T1000 (cell line): ENCODE data around the gene IFI16.
"Not testable (repeated sequence)": the region's sequence is repeated elsewhere in the genome, so short reads cannot be mapped to it uniquely, and the experiment has no call there.

Experiments
- DNase-seq: peaks from one replicate; lab custom pipeline; 2025; ENCODE audit warnings: mixed read lengths; lab: John Stamatoyannopoulos, UW

IFI16 gene

DNA sequence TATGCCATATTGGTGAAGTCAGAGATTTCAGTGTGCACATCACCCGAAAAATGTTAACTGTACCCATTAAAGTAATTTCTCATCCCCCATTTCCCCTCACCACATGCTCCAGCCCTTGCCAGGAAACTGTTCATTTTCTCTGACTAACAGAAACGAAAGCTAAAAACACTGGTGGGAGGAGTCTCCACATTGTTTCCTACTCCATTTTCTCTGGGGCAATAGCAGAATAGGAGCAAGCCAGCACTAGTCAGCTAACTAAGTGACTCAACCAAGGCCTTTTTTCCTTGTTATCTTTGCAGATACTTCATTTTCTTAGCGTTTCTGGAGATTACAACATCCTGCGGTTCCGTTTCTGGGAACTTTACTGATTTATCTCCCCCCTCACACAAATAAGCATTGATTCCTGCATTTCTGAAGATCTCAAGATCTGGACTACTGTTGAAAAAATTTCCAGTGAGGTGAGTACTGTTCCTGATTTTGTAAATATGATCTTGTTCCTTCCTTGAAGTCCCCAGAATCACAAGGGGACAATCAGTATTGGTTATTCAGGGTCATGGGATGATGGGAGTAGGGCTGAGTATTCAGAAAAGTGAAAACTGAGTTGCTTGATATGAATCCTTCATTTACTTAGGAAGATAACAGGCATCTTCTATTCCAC lies at the start of gene IFI16:
IFI16 (plus strand) TSS at position 204 of the 658 bp plus-strand sequence. CDS start 4,774 bp downstream, outside the sequence.
- DNase-seq = peak; percentile 24

DNA sequence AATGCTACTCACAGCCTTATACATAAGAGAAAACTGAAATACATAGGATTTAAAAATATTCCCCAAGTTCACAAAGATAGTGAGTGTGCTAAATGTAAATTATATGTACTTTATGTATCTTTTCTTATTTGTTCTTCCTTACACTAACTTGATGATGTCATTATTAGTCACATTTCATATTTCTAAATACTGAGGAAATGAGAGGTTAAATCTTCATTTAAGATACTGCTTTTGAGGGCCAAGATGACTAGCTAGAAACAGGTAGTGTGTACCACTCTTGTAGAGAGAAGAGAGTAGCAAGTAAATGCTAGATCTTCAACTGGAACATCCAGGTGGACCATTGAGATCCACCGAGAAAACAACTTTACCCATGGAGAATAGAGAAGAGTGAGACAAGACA lies 48.5 kb upstream of the IFI16 start:
- DNase-seq = no peak

DNA sequence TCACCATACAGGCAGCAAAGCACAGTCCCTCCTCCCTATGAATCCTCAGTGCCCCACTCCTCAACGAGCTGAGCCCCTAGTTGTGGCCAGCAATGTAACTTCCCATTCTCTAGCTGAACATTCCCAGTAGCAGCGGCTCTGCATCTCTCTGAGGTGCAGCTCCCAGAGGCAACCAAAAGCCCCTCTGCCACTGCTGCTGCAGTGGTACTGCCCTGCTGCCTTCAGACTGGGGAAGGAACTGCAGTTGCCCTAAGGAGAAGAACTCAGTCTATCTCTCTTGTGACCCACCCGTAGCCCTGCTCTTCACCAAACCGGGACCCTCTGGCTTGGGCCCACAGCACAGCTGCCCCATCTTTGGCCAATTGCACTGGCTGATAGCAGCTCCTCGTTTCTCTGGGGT lies 46.7 kb upstream of the IFI16 start:
- DNase-seq = no peak

DNA sequence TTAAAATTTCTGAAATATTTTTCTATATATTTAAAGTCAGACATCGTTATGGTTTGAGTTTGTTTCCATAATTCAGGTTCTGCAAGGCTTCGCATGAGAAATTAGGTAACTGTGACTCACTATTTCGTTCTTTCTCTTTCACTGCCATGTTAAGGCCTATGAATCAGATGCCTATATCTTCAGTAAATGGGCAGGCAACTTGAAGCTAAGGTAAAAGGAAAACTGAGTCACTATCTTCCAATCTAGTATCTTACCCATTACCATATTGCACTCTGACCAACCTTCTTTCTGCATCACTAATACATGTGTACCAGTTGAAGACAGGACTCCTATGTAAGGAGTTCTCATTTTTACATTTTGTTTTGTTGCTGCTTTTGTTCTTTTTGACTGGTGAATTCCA lies 40.5 kb upstream of the IFI16 start:
- no peak for DNase-seq

DNA sequence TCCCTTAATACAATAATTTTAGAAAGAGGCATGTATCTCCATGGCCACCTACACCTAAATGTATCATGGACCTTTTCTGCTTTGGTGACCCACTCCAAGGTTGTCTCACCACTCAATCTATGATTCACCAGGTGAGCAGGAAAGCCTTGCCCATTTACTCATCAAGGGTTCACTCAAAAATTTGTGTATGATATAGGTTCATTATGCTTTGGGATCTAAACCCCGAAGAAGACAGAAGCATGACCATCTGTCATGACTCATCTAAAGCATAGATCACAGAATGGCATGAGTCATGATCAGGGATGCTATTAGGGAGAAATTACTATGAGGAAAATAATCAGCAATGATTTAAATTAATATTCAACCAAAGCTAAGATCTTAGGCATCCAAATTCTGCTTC lies 39.9 kb upstream of the IFI16 start:
- no peak for DNase-seq

DNA sequence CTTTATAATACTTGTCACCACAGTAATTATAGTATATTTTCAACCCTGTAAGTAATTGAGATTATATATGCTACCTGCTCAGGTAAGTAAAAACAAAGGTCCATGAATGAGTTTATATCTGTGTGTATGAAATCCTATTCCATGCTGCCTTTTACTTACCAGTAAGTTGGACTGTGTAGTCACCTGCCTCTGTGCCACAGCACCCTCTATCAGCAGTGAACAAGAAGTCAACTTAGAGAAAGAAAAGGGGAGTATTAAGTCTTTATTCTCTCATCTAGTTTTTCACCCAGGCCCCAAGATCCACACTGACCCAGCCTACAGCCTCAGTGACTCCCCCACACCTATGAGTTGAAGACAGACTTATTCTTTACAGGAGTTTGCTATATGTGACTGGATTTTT lies 36.9 kb upstream of the IFI16 start:
- DNase-seq = no peak

DNA sequence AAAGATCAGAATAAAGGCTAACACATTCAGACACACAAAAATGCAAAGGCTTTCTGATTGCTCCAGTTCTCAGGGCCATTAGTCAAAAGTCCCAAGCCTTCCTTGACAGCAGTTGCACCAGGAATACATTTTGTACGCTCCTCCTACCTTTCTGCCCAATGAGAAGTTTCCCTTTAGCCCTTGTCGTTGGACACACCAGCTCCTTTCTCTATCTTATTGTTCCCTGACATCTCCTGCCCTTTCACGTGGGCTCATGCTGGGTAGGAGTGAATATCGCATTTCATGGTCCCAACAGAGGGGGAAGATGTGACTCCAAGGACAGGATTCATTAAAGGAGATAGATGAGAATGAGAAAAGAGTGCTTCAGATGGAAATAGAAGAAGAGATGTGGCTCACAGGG lies 33.5 kb upstream of the IFI16 start:
- DNase-seq = no peak

DNA sequence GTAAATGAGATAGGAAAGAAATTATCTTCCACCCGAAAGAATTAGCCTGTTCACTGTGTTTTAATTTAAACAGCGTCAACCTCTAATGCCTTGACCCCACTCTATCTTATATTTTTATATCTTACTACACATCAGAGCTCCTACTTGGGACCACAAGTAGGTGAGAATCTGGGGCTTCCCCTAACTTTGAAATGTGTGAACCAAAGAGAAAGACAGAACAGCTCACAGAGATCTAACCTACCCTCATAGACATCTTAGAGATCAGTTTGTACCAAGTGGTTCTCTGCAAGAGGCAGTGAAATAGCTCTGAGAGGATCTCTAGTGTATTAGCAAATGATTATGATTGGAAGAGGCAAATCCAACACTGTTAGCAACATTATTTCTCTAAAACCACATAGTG lies 31.0 kb upstream of the IFI16 start:
- DNase-seq = no peak

DNA sequence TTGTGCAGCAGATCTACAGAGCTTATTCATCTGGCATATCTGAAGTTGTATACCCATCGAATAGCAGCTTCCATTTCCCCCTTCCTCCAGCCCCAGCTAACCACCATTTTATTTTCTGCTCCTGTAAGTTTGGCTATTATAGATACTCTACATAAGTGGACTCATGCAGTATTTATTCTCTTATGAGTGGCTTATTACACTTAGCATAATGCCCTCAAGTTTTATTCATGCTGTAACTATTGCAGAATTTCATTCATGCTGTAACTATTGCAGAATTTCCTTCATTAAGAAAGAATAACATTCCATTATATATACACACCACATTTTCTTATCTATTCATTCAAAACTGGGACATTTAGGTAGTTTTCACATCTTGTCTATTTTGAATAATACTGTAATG lies 30.5 kb upstream of the IFI16 start:
- no peak for DNase-seq

DNA sequence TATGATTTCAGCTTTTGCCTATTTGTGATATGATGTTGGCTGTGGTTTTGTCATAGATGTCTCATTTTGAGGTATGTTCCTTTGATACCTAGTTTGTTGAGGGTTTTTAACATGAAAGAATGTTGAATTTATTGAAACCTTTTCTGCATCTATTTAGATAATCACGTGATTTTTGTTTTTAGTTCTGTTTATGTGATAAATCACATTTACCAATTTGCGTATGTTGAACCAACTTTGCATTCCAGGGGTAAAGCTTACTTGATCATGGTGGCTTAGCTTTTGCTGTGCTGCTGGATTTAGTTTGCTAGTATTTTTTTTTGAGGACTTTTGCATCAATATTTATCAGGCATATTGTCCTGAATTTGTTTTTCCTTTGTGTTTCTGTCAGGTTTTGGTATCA lies 26.5 kb upstream of the IFI16 start:
- no peak for DNase-seq

DNA sequence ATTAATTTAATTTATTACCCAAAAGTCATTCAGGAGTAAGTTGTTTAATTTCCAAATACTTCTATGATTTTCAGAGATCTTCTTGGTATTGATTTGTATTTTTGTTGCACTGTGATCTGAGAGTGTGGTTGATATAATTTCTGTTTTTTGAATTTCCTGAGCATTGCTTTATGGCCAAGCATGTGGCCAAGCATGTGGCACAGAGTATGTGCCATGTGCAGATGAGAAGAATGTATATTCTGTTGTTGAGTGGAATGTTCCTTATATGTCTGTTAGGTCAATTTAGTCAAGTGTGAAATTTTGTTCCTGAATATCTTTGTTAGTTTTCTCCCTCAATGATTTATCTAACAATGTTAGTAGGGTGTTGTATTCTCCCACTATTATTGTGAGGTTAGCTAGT lies 25.3 kb upstream of the IFI16 start:
- DNase-seq = no peak

DNA sequence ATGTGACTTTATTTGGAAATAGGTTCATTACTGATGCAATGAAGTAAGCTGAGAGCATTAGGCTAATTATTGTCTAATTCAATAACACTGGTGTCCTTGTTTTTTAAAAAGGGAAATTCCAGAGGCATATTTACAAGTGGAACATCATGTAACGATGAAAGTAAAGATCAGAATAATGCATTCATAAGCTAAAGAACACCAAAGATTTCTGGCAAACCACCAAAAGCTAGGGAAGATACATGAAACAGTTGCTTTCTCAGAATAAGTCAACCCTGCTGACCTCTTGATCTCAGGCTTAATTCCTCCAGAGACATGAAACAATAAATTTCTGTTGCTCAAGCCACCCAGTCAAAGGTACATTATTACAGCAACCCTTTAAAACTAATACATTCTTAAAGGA lies 20.3 kb upstream of the IFI16 start:
- DNase-seq = no peak

DNA sequence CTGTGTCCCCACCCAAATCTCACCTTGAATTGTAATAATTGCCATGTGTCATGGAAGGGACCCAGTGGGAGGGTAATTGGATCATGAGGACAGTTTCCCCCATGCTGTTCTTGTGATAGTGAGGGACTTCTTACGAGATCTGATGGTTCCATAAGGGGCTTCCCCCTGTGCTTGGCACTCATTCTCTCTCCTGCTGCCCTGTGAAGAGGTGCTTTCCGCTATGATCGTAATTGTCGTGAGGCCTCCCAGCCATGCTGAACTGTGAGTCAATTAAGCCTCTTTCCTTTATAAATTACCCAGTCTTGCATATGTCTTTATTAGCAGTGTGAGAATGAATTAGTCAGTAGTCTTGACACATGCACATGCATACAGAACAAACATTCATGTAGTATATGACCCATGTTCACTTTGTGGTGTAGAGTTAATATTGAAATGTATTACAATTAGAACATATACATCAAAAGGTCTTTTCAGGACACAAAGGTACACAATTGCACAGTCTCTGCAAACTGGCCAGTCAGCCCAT lies 16.9 kb upstream of the IFI16 start:
- no peak for DNase-seq

DNA sequence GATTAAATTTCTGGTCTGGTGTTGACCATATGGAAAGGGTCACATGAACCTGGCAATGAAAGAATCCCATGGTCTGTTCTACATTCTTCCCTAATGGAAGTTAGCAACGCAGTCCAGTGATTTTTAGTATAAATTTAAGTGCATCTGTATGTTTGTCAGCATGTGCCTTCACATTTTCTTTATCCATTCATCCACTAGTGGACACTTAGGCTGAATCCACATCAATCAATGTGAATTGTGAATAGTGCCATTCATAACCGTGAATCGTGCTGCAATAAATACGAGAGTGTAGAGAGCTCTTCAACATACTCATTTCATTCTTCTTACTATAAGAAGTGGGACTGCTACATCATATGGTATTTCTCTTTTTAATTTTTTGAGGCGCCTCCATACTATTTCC lies 12.7 kb upstream of the IFI16 start:
- no peak for DNase-seq

DNA sequence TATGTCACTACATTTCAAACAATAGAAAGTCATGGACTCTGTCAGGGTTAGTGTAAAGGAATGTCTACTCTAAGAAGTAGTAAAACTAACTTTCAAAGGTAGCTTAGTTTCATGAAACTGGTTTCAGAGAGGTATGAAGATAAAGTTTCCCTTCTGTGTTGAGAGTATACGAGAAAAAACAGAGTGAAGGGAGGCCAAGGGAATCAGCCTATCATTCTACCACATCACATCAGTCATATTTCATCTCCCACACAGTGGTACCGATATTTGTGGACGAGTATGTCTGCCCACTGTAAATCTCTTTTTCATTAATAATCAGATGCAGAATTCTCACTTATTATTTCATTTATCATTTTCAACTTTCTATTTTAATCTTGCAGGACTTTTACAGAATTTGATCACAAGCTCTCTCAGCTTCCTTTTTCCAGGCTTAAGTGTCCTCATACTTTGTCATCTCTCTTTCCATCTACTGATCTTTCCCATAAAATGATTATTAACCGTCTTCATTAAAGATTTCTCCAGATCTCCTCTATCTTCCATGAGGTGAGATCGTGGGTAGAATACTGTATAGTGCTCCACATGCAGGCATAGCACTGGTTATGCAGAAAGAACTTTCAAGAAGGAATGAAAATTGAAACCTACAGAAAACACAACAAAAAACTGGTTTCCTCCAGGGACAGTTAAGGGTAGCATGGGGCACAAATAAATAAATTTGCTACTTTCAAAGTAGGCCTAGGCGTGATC lies 11.5 kb upstream of the IFI16 start:
- no peak for DNase-seq

DNA sequence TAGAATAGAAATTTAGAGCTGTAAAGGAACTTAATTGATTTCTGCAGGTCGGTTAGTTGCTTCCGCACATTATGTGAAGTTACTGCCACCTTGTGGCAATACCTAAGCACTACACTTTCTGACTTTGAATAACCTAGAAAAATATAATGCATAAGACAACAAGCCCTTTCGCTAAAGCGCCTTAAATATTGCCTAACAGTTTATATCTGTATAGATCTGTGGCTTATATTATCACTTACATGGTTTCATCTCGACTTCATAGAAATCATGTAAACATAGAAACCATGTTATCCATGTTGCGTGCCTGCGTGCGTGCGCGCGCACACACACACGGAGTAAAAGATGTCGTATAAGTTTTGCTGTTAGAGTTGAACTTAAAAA lies 10.9 kb upstream of the IFI16 start:
- DNase-seq = no peak

DNA sequence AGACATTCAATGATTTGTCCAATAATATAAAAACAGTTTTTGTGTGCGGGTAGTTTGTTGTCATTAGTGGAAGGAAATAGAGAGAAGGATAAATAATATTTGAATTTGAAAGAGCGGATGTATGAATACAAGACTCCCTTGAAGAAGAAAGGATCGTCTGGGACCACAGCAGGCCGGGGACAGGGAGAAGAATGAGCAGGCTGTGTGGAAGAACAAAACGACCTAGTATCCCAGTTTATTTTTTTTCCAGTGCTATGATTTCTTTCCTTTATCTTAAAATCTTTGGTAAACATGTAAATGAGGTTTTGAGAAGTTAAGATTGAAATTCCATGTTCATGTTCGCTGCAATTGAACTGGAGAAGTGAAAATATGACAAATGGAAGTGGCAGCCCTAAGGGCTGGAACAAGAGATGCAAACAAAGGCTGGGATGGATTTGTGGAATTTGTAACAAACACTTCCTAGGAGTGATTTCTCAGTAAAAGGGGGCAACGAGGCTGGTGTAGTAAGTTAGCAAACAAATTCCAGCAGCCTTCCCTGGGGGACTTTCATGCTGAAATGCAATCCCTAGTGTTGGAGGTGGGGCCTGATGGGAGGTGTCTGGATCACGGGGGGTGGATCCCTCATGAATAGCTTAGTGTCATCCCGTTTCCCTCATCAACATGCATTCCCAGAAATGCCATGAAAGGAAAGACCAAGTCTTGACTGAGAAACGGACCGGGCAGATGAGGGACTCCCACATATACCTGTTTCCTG lies 10.2 kb upstream of the IFI16 start:
- peak; percentile 71 for DNase-seq

DNA sequence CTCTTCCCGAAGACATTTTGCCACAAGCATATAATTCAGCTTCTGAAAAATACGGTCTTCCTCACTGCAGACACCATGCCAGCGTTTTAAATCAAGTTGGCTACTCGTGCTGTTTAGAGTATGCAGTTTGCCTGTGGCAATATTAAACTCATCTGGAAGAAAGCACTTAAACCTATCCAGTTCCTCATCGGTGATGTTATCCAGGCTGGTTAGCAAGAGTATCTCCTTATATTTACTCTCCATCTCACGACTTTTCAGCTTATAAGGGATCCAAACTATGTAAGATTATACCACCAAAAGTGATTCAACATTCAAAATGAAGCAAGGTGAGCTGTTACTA lies 9.7 kb upstream of the IFI16 start:
- no peak for DNase-seq

DNA sequence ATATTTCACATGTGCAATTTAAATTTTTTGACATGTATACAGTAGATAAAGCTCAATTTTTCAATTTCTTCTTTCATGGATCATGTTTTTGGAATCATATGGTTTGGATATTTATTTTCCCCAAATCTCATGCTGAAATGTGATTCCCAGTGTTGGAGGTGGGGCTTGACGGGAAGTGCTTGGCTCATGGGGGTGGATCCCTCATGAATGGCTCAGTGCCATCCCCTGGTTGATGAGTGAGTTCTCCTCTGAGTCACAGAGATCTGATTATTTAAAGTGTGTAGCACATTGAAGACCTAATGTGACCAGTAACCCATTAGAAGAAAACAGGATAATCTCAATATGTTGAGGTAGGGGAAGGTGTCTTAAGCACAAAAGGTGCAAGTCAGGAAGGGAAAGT lies 9.1 kb upstream of the IFI16 start:
- peak; percentile 60 for DNase-seq

DNA sequence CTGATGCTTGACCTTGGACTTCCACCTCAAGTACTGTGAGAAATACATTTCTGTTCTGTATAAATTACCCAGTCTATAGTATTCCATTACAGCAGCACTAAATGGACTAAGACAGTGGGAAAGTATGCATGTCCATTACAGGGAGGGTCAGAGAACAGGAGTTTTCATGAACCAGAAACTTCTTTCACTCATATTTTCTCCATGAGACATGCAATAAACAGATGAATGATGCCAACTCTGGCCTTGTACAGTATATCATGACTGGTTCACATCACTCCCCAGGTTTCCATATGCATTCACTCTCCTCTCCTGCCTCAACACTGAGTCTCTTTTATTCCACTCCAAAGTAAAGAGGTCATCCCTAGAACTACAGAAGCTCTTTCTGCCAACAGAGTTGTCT lies 4.5 kb upstream of the IFI16 start:
- no peak for DNase-seq

DNA sequence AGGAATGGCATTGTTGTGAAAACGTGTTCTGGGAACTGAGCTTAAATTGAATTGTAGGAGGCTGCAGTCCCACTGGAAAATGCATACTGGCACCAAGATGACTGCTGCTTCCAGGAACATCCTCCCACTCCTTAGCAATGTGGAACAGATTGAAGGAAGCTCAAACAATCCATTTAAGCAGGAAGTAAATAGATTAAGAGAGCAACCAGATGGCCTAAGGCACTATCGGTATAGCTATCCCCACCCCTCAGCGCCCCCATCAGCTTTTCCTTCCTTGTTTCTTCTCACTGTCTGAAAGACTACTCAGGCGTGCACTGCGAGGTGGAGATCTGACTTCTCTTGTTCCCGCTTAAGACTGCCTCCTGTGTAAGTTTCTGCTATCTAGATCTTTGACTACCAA lies 4.0 kb upstream of the IFI16 start:
- no peak for DNase-seq

DNA sequence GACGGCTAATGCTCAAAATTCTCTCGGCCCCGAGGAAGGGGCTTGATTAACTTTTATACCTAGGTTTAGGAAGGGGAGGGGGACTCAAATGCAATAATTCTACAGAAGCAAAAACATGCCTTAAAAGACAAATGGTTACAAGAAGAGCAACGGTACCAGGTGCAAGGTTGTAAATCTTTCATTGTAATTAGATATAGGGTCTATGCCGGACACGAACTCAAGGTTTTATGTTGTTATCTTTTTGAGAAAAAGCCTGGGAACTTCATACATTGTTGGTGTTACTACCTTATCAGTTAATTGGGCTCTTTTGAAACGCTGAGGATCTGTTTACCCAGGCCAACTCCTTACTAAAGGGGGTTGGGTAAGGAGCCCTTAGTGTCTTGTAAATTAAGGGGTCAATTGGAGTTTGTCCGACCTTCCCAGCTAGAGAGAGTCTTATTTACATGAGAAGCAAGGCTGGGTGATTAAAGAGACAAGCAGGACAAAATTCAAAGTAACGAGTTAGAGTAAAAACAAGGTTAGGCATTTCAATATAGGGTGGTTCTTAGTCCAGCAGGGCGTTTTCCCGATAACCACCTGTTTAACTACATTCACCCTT lies 3.4 kb upstream of the IFI16 start:
- not testable (repeated sequence) for DNase-seq

DNA sequence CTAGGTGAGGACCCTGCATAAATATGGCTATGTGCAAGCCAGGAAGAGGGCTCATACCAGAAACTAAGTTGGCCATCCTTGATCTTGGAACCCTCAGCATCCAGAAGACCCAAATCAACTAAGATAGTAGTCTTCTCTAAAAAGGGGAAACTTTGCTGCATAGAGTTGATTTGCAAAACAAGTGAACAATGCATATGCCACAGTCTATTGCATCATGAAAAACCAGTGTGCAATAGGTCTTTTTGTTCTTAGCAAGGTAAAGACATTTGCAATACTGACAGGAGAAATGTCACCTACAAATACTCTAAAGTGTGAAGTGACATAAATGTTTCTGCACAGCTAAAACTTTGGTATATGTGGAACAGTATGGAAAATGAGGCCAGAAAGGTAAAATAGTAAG lies 2.0 kb upstream of the IFI16 start:
- DNase-seq = no peak
